Activated naive CD8-positive, alpha-beta T cell treated with anti-CD3 and anti-CD28 coated beads, Interleukin-2, amount 50 U/mL, for 24 hours (primary cell): ENCODE data around the gene RAB11A.
A peak's percentile ranks its signal among the peaks of the same experiment; 100 is the strongest.
"Not testable (repeated sequence)": the region's sequence is repeated elsewhere in the genome, so short reads cannot be mapped to it uniquely, and the experiment has no call there.

Experiments used
- ATAC-seq: fragments of 150-1000 bp; cut with Tn5 transposase; one replicate; pipeline ENCODE4 v1.10.0; 2021
- DNase-seq: peaks from one replicate; pipeline ENCODE4 v3.0.0; 2021
- H3K27ac Mint-ChIP-seq: one replicate; pipeline ENCODE4 v1.8.0; 2021; ENCODE audit warnings: mild to moderate bottlenecking, mixed read lengths
- H3K27me3 Mint-ChIP-seq: one replicate; pipeline ENCODE4 v1.8.0; 2021; ENCODE audit warnings: mixed read lengths
- H3K36me3 Mint-ChIP-seq: one replicate; pipeline ENCODE4 v1.8.0; 2021; ENCODE audit warnings: low read depth, mixed read lengths
- H3K4me1 Mint-ChIP-seq: one replicate; pipeline ENCODE4 v1.8.0; 2021; ENCODE audit warnings: mixed read lengths
- H3K4me3 Mint-ChIP-seq: one replicate; pipeline ENCODE4 v1.8.0; 2021; ENCODE audit warnings: mild to moderate bottlenecking, moderate library complexity, mixed read lengths
- H3K9me3 Mint-ChIP-seq: one replicate; pipeline ENCODE4 v1.8.0; 2021; ENCODE audit warnings: mixed read lengths

Gene RAB11A

GRCh38 chr15:65867933-65868332 lies 1.4 kb upstream of the RAB11A start:
- ATAC-seq, H3K4me3 Mint-ChIP-seq, H3K27ac Mint-ChIP-seq: not testable (repeated sequence)

GRCh38 chr15:65868546-65869125 lies 655 bp upstream of the RAB11A start:
- no peaks in the 10 kb centered on the region for H3K9me3 Mint-ChIP-seq
- H3K4me1 Mint-ChIP-seq = peaks cover 35% of the 10 kb centered on the region
- DNase-seq (no peak), ATAC-seq (no peak)
- H3K4me3 Mint-ChIP-seq = peak overlapping the region; percentile 99
- H3K27me3 Mint-ChIP-seq = peaks cover 4% of the 10 kb centered on the region
- H3K36me3 Mint-ChIP-seq = peaks cover 4% of the 10 kb centered on the region
- peak overlapping the region; percentile 98 for H3K27ac Mint-ChIP-seq

More at GRCh38 chr15:65867933-65868332, 1.4 kb upstream of the RAB11A start:
- H3K36me3 Mint-ChIP-seq, H3K27me3 Mint-ChIP-seq, H3K9me3 Mint-ChIP-seq, DNase-seq: not testable (repeated sequence)
- H3K4me1 Mint-ChIP-seq = peaks cover 31% of the 10 kb centered on the region

- peaks cover 4% of the 10 kb centered on the region for H3K27me3 Mint-ChIP-seq
- DNase-seq (peak; percentile 26), ATAC-seq (no peak)
- H3K27ac Mint-ChIP-seq = peak overlapping the region; percentile 98
- peak overlapping the region; percentile 99 for H3K4me3 Mint-ChIP-seq
- H3K36me3 Mint-ChIP-seq = peaks cover 7% of the 10 kb centered on the region
- H3K9me3 Mint-ChIP-seq = no peaks in the 10 kb centered on the region
- peaks cover 41% of the 10 kb centered on the region for H3K4me1 Mint-ChIP-seq
Observed at GRCh38 chr15:65869954-65870871, 922 bp downstream of the RAB11A start.

- DNase-seq (no peak), ATAC-seq (peak; percentile 6)
- H3K4me3 Mint-ChIP-seq = peak overlapping the region; percentile 99
- H3K27me3 Mint-ChIP-seq = peaks cover 4% of the 10 kb centered on the region
- peaks cover 7% of the 10 kb centered on the region for H3K36me3 Mint-ChIP-seq
- H3K27ac Mint-ChIP-seq = peak overlapping the region; percentile 98
- no peaks in the 10 kb centered on the region for H3K9me3 Mint-ChIP-seq
- H3K4me1 Mint-ChIP-seq = peaks cover 47% of the 10 kb centered on the region
Observed at GRCh38 chr15:65870889-65871533, 1.7 kb downstream of the RAB11A start.

GRCh38 chr15:65871886-65872285 lies 2.6 kb downstream of the RAB11A start:
- not testable (repeated sequence) for H3K4me3 Mint-ChIP-seq, H3K27ac Mint-ChIP-seq, H3K9me3 Mint-ChIP-seq, DNase-seq, ATAC-seq, H3K27me3 Mint-ChIP-seq, H3K36me3 Mint-ChIP-seq
- peaks cover 48% of the 10 kb centered on the region for H3K4me1 Mint-ChIP-seq

GRCh38 chr15:65872596-65872995 lies 3.3 kb downstream of the RAB11A start:
- Mint-ChIP-seq H3K4me3 (peak overlapping the region; percentile 12), H3K4me1 (peaks cover 48% of the 10 kb centered on the region), H3K27ac (peak overlapping the region; percentile 7)
- H3K27me3 Mint-ChIP-seq, H3K9me3 Mint-ChIP-seq, ATAC-seq, DNase-seq, H3K36me3 Mint-ChIP-seq: not testable (repeated sequence)

- Mint-ChIP-seq H3K4me1 (peaks cover 48% of the 10 kb centered on the region), H3K27me3 (peaks cover 4% of the 10 kb centered on the region), H3K36me3 (peaks cover 14% of the 10 kb centered on the region), H3K27ac (no peak overlapping the region), H3K9me3 (no peaks in the 10 kb centered on the region), H3K4me3 (no peak overlapping the region)
- no peak for DNase-seq
- no peak for ATAC-seq
Observed at GRCh38 chr15:65873256-65873655, 4.0 kb downstream of the RAB11A start.

- DNase-seq (no peak), ATAC-seq (no peak)
- H3K4me1 Mint-ChIP-seq = peaks cover 37% of the 10 kb centered on the region
- H3K36me3 Mint-ChIP-seq = peaks cover 22% of the 10 kb centered on the region
- no peak overlapping the region for H3K4me3 Mint-ChIP-seq
- H3K27me3 Mint-ChIP-seq = no peaks in the 10 kb centered on the region
- H3K9me3 Mint-ChIP-seq = no peaks in the 10 kb centered on the region
- no peak overlapping the region for H3K27ac Mint-ChIP-seq
Observed at GRCh38 chr15:65875458-65875857, 6.2 kb downstream of the RAB11A start.

- H3K4me3 Mint-ChIP-seq = no peak overlapping the region
- no peaks in the 10 kb centered on the region for H3K9me3 Mint-ChIP-seq
- peaks cover 32% of the 10 kb centered on the region for H3K36me3 Mint-ChIP-seq
- no peaks in the 10 kb centered on the region for H3K27me3 Mint-ChIP-seq
- peaks cover 36% of the 10 kb centered on the region for H3K4me1 Mint-ChIP-seq
- H3K27ac Mint-ChIP-seq = peak overlapping the region; percentile 0
- DNase-seq = no peak
- ATAC-seq = no peak
Observed at GRCh38 chr15:65877749-65878148, 8.5 kb downstream of the RAB11A start.

- H3K4me1 Mint-ChIP-seq = peaks cover 54% of the 10 kb centered on the region
- no peaks in the 10 kb centered on the region for H3K27me3 Mint-ChIP-seq
- H3K27ac Mint-ChIP-seq = peak overlapping the region; percentile 37
- ATAC-seq (peak; percentile 24), DNase-seq (no peak)
- H3K9me3 Mint-ChIP-seq = no peaks in the 10 kb centered on the region
- peaks cover 57% of the 10 kb centered on the region for H3K36me3 Mint-ChIP-seq
- H3K4me3 Mint-ChIP-seq = no peak overlapping the region
Observed at GRCh38 chr15:65881766-65882434, 12.6 kb downstream of the RAB11A start.

- H3K36me3 Mint-ChIP-seq = peaks cover 65% of the 10 kb centered on the region
- H3K4me3 Mint-ChIP-seq = no peak overlapping the region
- peaks cover 71% of the 10 kb centered on the region for H3K4me1 Mint-ChIP-seq
- H3K27me3 Mint-ChIP-seq = no peaks in the 10 kb centered on the region
- H3K9me3 Mint-ChIP-seq = no peaks in the 10 kb centered on the region
- DNase-seq (no peak), ATAC-seq (no peak)
- no peak overlapping the region for H3K27ac Mint-ChIP-seq
Observed at GRCh38 chr15:65883571-65883970, 14.3 kb downstream of the RAB11A start.

- Mint-ChIP-seq H3K27ac (no peak overlapping the region), H3K27me3 (no peaks in the 10 kb centered on the region), H3K36me3 (peaks cover 70% of the 10 kb centered on the region), H3K4me1 (peaks cover 80% of the 10 kb centered on the region), H3K4me3 (no peak overlapping the region), H3K9me3 (no peaks in the 10 kb centered on the region)
- DNase-seq = no peak
- ATAC-seq = no peak
Observed at GRCh38 chr15:65884511-65884910, 15.2 kb downstream of the RAB11A start.

- Mint-ChIP-seq H3K27me3 (no peaks in the 10 kb centered on the region), H3K36me3 (peaks cover 71% of the 10 kb centered on the region), H3K4me1 (peaks cover 87% of the 10 kb centered on the region), H3K27ac (no peak overlapping the region), H3K9me3 (no peaks in the 10 kb centered on the region), H3K4me3 (no peak overlapping the region)
- ATAC-seq (no peak), DNase-seq (no peak)
Observed at GRCh38 chr15:65885668-65886218, 16.5 kb downstream of the RAB11A start.

GRCh38 chr15:65887565-65887964 lies 18.3 kb downstream of the RAB11A start:
- DNase-seq (peak; percentile 22), ATAC-seq (peak; percentile 89)
- H3K4me3 Mint-ChIP-seq = peak overlapping the region; percentile 46
- H3K4me1 Mint-ChIP-seq = peaks cover 87% of the 10 kb centered on the region
- peaks cover 66% of the 10 kb centered on the region for H3K36me3 Mint-ChIP-seq
- H3K27ac Mint-ChIP-seq = peak overlapping the region; percentile 84
- H3K9me3 Mint-ChIP-seq = no peaks in the 10 kb centered on the region
- no peaks in the 10 kb centered on the region for H3K27me3 Mint-ChIP-seq
